Stimulated activated CD4-positive, alpha-beta T cell treated with anti-CD3 and anti-CD28 coated beads, Interleukin-4, amount 100 ng/mL, for 1 hour (primary cell): ENCODE results near the gene EHMT2.

Source experiments
- DNase-seq: peaks from one replicate; pipeline ENCODE4 v3.0.0-alpha.2; 2020

EHMT2 gene

DNA sequence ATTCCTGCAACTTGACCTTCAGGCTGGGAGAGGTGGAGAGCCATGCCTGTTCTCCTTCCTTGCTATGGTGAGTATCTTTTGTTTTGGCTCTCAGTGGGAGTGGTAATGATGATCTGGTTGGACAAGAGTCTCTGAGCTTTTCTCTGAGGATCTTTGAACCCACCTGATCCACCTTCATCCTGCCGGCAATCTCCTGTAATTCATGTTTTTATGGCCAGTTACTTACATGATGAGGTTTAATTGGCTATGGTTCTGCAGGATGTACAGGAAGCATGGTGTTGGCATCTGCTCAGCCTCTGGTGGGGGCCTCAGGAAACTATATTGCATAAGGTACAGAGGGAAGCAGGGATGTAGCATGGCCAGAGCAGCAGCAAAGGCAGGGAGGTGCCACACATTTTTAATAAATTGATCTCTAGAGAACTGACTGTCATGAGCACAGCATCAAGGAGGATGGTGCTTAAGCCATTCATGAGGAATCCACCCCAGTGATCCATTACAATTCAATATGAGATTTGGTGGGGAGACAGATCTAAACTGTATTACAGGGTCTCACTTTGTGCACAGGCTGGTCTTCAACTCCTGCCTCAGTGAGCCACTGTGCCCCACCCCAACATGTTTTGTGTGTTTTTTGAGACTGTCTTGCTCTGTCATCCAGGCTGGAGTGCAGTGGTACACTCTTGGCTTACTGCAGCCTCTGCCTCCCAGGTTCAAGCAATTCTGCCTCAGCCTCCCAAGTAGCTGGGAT lies 60.0 kb downstream of the EHMT2 start:
- no peak for DNase-seq

DNA sequence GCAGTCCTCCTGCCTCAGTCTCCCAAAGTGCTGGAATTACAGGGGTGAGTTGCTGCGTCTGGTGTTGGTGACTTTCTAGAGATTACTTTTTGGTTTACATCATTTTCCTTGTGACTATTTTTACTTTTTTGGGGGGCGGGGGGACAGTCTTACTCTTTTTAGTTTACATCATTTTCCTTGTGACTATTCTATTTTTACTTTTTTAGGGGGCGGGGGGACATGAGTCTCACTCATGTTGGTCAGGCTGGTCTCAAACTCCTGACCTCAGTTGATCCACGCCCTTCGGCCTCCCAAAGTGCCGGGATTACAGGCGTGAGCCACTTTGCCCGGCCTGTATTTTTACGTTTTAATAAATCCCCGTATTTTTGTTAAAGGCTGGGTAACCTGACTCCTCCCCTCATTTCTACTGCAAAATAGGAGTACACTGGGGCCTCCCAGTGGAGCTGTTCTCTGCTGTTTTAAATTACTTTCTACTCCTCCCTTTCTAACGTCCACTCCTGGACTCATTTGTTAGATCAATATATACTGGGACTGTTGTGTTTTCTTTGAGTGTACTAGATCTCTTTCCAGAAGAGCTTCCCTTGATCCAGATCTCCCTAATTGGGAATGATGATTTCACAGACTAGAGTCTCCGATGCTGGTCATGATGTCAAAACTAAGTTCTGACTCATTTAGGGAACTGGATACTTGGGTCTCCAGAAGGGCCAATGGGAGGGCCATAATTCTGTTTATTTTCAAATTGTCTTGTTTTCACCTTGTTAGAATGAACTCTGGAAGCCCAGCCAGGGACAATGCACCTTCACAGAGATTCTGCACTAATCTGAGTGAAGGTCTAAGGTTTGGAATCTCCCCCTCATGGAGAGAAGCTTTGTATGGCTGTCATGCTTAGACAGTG lies 60.8 kb downstream of the EHMT2 start:
- no peak for DNase-seq

DNA sequence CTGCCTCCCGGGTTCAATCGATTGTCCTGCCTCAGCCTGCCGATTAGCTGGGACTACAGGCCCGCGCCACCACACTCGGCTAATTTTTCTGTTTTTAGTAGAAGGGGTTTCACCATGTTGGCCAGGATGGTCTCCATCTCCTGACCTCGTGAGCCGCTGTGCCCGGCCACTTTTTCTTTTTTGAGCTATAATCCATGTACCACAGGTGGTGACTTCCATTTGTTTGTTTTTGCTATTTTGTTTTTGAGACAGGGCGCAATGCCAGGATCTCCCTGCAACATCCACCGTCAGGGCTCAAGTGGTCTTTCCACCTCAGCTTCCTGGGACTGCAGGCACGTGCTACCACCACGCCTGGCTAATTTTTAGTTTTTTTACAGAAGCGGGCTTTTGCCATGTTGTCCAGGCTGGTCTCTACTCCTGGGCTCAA lies 61.4 kb downstream of the EHMT2 start:
- no peak for DNase-seq

DNA sequence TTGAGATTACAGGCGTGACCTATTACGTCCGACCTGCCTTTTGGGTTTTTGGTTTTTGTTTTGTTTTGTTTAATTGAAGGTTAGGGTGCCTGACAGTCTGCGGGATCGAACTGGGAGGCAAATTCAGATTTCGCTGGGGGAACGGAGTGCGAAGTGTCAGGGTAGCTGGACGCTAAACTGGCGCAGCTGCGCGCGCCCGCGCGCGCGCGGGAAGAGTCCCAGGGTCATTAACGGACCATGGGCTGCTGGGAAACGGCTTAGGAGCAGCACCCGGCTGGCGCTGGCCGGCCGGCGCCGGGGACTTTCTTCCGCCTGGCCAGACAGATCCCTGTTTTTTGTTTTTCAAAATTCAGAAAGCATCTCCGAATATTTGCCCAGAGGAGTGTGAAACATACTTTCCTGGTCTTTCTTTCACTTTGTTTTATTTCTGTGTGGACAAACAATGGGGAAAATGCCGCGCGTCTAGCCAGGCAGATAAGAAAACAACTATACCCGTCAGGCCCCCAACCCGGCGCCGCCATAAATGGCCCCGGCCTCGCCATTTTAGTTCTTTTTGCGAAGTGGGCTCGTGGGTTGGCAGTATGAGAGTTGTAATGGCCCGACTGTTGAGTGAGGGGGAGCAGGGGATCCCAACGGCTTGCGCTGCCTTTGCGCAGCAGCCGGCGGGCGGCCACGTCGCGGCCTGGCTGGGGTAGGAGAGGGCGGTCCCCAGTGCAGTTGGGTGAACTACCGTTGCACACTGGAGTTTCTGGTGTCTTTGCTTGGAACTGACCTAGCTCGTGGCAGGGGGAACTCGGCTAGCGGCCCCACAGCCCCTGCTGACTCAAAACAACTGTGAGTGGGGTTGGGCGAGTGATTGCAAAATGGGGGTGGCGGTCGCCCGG lies 62.9 kb downstream of the EHMT2 start:
- DNase-seq: peak; percentile 80

DNA sequence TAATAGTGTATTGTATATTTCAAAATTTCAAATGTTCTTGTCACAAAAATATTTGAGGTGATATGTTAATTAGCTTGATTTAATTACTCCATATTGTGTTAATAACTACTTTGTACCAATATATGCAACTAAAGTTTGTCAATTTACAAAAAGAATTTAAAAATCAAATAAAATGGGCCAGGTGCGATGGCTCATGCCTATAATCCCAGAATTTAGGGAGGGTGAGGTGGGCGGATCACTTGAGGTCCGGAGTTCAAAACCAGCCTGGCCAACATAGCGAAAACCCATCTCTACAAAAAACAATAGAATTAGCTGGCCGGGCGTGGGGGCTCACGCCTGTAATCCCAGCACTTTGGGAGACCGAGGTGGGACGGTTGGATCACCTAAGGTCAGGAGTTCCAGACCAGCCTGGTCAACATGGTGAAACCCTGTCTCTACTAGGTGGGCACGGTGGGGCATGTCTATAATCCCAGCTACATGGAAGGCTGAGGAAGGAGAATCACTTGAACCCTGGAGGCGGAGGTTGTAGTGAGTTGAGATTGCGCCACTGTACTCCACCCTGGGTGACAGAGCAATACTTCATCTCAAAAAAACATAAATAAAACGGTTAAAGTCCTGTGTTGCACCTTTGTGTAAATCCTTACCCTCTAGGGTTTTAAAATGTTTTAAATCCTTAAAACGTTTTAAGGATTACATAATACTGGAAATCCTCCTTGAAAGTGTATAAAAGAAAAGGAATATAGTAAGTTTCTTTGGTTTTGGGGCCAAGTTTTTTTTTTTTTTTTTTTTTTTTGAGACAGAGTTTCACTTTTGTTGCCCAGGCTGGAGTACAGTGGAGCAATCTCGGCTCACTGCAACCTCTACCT lies 65.9 kb downstream of the EHMT2 start:
- DNase-seq: no peak

DNA sequence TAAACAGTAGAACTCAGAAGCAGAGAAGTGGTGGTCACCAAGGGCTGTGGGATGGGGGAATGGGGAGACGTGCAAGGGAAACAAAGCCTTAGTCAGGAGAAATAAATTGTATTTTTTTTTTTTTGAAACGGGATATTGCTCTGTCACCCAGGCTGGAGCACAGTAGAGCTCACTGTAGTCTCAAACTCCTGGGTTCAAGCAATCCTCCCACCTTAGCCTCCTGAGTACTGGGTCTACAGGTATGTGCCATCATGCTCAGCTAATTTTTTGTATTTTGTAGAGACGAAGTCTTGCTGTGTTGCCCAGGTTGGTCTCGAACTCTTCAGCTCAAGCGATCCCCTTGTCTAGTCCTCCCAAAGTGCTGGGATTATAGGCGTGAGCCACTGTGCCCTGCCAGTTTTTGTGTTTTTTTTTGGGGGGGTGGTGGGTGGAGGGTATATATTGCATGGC lies 66.6 kb downstream of the EHMT2 start:
- DNase-seq: no peak
